Activated CD4-positive, alpha-beta T cell treated with anti-CD3 and anti-CD28 coated beads, Interleukin-2, amount 10 ng/mL, durations not matched to agents 24 days and 14 days (primary cell): Measurements from ENCODE around the gene ABR. TPM values are rescaled to one million over a fixed set of nuclear protein-coding genes. Genes with fewer than 3 reads are reported as not detected.

ENCODE experiments used
- DNase-seq: peaks from one replicate; pipeline ENCODE4 v3.0.0; 2022
- H3K27ac Mint-ChIP-seq: one replicate; pipeline ENCODE4 v1.8.0; 2022; ENCODE audit warnings: mild to moderate bottlenecking, mixed read lengths
- H3K27me3 Mint-ChIP-seq: one replicate; pipeline ENCODE4 v1.8.0; 2022; ENCODE audit warnings: mixed read lengths
- H3K36me3 Mint-ChIP-seq: one replicate; pipeline ENCODE4 v1.8.0; 2022; ENCODE audit warnings: low read depth, mild to moderate bottlenecking, mixed read lengths
- H3K4me1 Mint-ChIP-seq: one replicate; pipeline ENCODE4 v1.8.0; 2021; ENCODE audit warnings: mixed read lengths
- H3K4me3 Mint-ChIP-seq: one replicate; pipeline ENCODE4 v1.8.0; 2022; ENCODE audit warnings: mild to moderate bottlenecking, moderate library complexity, mixed read lengths
- H3K9me3 Mint-ChIP-seq: one replicate; pipeline ENCODE4 v1.8.0; 2021; ENCODE audit warnings: mixed read lengths
- intact Hi-C: fragments of 100-400 bp; cut with micrococcal nuclease; formaldehyde crosslinking; loops from one replicate; pipeline ENCODE4 v1.15.1; 2023
- total RNA-seq: library from RNA; stranded (reverse); gene quantifications from 2 replicates; pipeline ENCODE4 v1.2.3, GENCODE V29; 2022

ABR gene
- total RNA-seq, 1 donor from 2014 or later = 58.9 TPM

DNA sequence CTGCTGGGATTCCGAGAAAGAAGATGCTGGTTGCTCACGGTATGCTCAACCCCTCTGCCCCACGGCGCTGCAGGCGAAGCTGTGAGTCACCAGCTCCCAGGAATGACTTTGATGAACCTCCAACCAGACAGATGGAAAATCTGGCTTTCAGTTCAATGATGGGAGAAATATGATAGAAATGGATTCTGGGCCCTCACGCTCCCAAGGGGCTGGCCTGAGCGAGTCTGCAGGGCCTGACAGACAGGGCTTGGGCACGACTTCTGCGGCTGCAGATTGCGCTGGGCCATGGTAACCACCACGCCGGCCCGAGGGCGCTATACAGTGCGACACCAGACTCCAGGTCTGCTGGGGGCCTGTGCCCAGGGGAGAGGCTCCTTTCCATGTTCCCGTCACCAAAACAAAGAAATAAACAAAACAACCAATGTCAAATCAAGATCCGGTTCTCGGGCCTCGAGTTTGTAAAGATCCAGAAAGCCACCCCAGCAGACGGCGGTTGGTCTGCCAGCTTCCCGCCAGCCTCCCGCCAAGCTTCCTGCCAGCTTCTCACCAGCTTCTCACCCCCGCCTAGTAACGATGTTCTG, 11.1 kb upstream of the ABR start:
- no peak overlapping the region for H3K27ac Mint-ChIP-seq
- peaks cover 6% of the 10 kb centered on the region for H3K27me3 Mint-ChIP-seq
- intact Hi-C loops = no loop called here
- no peaks in the 10 kb centered on the region for H3K36me3 Mint-ChIP-seq
- H3K4me3 Mint-ChIP-seq = no peak overlapping the region
- no peak for DNase-seq
- H3K4me1 Mint-ChIP-seq = peaks cover 2% of the 10 kb centered on the region
- no peaks in the 10 kb centered on the region for H3K9me3 Mint-ChIP-seq

DNA sequence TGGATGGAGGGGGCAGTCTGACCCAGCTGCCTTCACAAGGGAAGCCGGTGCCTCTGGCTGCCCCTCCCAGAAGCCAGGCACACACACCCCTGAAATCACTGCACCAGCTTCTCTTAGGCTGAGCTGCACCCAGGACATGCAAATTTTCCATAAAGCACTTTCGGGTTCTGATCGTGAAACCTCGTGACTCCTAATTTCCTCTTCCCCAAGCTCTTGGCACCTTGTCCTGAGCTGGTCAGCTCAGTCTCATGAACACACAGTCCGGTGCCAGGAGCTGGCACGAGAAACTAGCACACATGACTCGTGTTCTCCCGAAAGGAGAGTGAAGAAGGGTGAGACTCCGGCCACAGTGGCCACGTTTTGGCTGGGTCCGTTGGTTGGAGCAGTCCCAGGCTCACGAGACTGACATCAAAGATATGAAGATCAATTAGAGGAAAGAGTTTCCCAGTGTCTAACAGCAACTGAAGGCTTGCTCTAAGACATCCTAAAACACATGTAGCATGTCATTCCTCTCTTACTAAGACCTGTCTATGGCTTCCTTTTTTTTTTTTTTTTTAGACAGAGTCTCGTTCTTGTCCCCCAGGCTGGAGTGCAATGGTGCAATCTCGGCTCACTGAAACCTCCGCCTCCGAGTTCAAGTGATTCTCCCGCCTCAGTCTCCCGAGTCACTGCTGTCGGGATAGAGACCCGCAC, 9.2 kb upstream of the ABR start:
- Mint-ChIP-seq H3K4me1 (peaks cover 2% of the 10 kb centered on the region), H3K4me3 (no peak overlapping the region), H3K27ac (no peak overlapping the region), H3K36me3 (no peaks in the 10 kb centered on the region), H3K9me3 (no peaks in the 10 kb centered on the region), H3K27me3 (peaks cover 9% of the 10 kb centered on the region)
- intact Hi-C loops = loop anchor here (10.0 kb wide), 1 partner anchor 134 kb away; no protein-coding TSS in a partner anchor
- no peak for DNase-seq

DNA sequence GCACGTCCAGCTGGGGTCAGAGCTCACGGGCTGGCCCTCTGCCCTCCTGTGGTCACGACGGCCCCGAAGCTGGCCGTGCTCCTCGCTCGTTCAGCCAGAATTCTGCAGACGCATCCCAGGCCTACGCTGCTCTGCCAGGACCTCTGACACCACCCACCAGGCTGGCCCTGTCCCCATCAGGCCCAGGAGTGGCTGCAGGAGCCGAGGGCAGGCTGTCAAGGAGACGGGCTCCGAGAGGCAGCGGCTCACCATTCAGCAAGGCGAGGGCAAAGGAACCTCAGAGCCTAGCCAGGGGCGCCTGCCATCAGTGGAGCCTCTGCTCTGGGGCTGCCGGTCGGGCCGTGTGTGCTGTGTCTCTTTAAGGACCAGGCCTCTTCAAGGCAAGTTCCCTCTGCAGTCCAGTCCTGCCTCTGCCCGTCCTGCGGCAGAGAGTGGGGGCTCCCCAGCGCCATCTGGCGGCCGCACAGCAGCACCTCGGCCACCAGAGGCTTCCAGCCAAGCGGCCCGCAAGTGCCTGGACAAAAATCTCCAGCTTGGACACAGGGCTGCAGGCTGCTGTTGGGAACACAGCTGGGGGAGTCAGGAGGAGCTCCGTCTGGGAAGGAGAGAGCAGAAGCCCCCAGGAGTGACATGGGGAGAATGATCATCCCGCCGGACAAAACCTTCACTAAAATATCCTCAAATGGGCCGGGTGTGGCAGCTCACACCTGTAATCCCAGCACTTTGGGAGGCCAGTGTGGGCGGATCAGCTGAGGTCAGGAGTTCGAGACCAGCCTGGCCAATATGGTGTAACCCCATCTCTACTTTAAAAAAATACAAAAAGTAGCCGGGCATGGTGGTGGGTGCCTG, 7.4 kb upstream of the ABR start:
- H3K4me1 Mint-ChIP-seq = peaks cover 5% of the 10 kb centered on the region
- peaks cover 9% of the 10 kb centered on the region for H3K27me3 Mint-ChIP-seq
- H3K9me3 Mint-ChIP-seq = no peaks in the 10 kb centered on the region
- no peak overlapping the region for H3K27ac Mint-ChIP-seq
- intact Hi-C loops = loop anchor here (1.0 to 10.0 kb wide), 2 partner anchors 64 to 132 kb away; no protein-coding TSS in a partner anchor
- no peaks in the 10 kb centered on the region for H3K36me3 Mint-ChIP-seq
- H3K4me3 Mint-ChIP-seq = no peak overlapping the region
- peak; percentile 93 for DNase-seq

DNA sequence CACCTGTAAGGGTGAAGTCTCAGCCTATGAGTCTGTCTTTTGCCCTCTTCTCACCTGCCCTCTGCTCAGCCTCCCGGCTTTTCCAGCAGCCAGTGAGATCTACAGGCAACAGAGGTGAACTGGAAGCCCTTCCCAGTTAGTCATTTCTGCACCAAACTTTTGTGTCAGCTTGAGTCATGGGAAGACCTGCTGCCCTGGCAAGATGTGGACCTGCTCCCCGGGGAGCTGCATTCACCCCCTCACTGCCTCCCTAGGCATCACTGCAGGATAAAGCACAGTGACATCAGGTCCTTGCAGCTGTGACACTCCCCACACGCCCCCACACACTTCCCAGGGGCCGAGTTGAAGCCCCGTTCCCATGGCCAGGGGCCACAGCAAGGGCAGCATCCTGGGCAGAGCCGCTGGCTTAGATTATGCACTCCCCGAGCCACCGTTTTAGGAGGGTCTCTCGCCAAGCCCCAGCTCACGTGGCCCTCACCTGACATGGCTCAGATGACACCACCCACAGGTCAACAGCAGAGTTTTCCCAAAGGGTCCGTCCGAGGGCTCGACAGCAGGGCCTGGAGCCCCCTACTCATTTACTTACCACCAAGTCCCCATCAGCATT, 6.5 kb upstream of the ABR start:
- no peaks in the 10 kb centered on the region for H3K9me3 Mint-ChIP-seq
- no peaks in the 10 kb centered on the region for H3K36me3 Mint-ChIP-seq
- H3K4me1 Mint-ChIP-seq = peaks cover 5% of the 10 kb centered on the region
- H3K27ac Mint-ChIP-seq = no peak overlapping the region
- DNase-seq = no peak
- H3K27me3 Mint-ChIP-seq = peaks cover 14% of the 10 kb centered on the region
- intact Hi-C loops = loop anchor here (10.0 kb wide), 1 partner anchor 132 kb away; no protein-coding TSS in a partner anchor
- no peak overlapping the region for H3K4me3 Mint-ChIP-seq

DNA sequence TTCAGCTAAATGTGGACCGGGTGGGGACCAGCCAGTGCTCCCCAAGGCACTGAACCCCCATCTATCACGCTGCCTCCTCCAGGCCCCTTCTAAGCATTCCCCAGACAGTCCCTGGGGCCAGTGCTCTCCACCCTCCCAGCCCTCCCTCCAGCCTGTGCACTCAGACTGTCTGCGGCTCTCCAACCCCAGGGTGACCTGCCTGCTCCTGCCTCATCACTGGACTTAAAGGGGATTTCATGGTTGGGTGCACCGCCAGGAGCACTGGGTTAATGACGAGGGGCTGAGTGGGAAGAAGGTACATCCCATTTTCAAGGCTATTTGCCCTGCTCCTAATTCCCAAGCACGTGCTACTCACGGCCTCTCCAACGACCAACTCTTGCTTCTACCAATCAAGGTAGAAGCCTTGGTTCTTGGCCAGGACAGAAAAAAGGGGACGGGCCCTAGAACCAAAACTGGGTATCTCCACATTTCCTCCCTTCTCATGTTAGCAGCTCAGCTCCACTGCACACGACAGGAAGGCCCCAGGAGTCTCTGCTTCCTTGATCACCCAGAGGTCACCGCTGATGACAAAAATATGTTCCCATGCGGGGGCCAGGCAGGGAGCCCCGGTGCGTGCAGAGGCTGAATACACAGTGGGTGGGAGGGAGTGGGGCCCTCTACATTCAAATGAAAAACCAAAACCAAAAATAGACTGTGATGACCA, 3.5 kb upstream of the ABR start:
- Mint-ChIP-seq H3K36me3 (no peaks in the 10 kb centered on the region), H3K27ac (no peak overlapping the region), H3K9me3 (no peaks in the 10 kb centered on the region), H3K4me1 (peaks cover 5% of the 10 kb centered on the region), H3K4me3 (no peak overlapping the region), H3K27me3 (peaks cover 19% of the 10 kb centered on the region)
- intact Hi-C loops = loop anchor here (10.0 kb wide), 1 partner anchor 129 kb away; no protein-coding TSS in a partner anchor
- DNase-seq = peak; percentile 67

DNA sequence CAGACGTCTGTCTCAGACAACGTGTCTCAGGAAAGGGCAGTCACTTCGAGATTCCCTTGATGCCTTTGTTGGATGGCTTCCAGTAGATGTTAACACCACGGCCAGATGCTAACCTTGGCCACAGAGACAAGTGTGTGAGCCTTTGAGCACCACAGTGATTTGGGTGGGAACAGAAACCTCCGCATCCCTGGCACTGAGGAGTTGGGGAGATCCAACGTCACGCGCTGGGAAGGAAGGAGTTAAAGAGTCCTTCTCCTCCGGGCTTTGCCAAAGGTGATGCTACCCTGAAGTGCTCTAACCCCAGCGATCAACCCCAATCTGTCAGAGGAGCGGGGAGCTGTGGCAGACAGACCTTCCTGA, 3.0 kb upstream of the ABR start:
- H3K4me1 Mint-ChIP-seq = peaks cover 6% of the 10 kb centered on the region
- H3K36me3 Mint-ChIP-seq = no peaks in the 10 kb centered on the region
- H3K27me3 Mint-ChIP-seq = peaks cover 24% of the 10 kb centered on the region
- no peak overlapping the region for H3K4me3 Mint-ChIP-seq
- H3K27ac Mint-ChIP-seq = no peak overlapping the region
- DNase-seq = no peak
- H3K9me3 Mint-ChIP-seq = no peaks in the 10 kb centered on the region
- intact Hi-C loops = loop anchor here (10.0 kb wide), 1 partner anchor 128 kb away; no protein-coding TSS in a partner anchor

DNA sequence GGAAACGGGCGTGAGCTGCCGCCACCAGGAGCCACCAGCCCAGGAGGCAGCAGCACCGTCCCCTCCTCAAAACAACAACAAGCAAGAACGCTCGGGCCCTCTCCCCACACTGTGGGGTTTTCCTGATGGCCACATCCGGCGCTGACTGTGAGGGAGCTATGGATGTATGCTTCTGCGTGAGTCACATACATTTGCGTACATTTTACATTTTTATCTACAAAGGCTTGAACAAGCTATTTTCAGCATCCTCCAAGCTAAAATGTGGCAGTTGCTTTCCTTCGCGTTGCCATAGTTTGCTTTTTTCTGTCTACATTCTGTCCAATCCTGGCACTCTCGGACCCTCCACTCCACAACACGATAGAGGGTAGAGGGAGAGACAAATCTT, 2.0 kb upstream of the ABR start:
- no peaks in the 10 kb centered on the region for H3K9me3 Mint-ChIP-seq
- H3K4me1 Mint-ChIP-seq = peaks cover 5% of the 10 kb centered on the region
- H3K4me3 Mint-ChIP-seq = no peak overlapping the region
- H3K36me3 Mint-ChIP-seq = no peaks in the 10 kb centered on the region
- H3K27ac Mint-ChIP-seq = no peak overlapping the region
- DNase-seq = no peak
- intact Hi-C loops = loop anchor here (10.0 kb wide), 1 partner anchor 127 kb away; no protein-coding TSS in a partner anchor
- peaks cover 26% of the 10 kb centered on the region for H3K27me3 Mint-ChIP-seq

DNA sequence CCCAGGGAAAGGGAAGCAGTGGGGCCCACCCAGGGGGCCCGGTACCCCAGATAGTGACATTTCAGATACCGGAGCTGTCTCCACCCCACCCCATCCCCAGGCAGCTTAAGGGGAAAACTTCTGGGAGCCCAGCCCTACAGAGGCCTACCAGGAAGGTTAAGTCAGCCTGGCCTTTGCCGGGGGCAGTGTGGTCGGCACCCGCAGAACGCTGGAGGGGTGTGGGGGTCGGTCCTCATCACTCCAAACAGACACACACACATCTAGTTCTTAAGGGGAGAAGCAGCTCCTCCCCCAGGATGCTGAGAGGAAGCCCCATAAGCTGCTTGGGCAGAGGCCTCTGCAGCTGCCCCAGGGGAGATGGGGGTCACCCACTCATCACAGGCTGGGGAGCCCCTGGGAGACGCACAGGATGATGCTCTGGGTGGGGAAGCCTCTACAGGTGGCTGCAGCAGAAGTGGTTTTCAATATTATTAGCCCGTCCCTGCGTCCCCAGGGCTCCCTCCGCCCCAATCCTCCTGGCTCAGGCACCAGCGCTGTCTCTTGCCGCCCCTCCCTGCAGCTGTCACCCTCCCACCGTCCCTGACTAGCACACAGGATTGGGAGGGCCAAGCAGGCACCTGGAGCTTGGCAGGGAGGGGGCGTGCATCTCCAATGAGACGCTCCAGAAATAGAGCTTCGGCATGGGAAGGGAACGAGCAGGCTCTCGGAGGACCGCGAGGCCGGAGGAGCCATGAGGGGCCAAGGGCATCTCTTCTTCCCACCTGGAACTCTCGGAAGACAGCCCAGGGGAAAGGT, 1.4 kb upstream of the ABR start:
- Mint-ChIP-seq H3K27me3 (peaks cover 26% of the 10 kb centered on the region), H3K36me3 (no peaks in the 10 kb centered on the region), H3K4me3 (no peak overlapping the region), H3K27ac (no peak overlapping the region), H3K9me3 (no peaks in the 10 kb centered on the region), H3K4me1 (peaks cover 5% of the 10 kb centered on the region)
- intact Hi-C loops = loop anchor here (10.0 kb wide), 1 partner anchor 126 kb away; no protein-coding TSS in a partner anchor
- no peak for DNase-seq

DNA sequence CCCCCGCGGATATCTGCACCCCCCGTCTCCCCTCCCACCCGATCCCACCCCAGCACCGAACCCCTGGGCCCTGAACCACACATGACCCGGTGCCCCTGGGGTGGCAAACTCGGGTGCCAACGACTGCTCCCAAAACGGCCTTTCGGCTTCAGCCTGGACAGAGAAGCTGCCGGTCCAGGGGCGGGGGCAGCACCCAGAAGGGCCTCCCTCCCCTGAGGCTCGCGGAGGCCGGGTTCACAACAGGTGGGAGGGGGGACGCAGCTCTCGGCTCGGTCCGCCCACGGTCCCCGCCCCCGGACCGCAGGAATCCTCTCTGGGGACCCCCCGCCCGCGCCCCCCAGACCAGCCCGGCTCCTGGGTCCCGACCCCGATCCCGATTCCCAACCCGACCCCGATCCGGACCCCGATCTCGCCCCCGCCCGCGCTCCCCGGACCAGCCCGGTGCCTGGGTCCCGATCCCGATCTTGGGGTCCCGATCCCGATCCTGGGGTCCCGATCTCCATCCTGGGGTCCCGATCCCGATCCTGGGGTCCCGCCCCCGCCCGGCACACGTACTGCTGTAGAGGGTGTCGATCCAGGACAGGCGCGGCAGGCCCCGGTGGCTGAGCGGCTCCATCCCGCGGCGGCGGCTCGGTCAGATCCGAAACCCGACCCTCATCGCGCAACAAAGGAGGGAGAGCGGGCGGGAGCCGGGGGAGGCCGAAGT, 516 bp downstream of the ABR start:
- H3K27me3 Mint-ChIP-seq = peaks cover 23% of the 10 kb centered on the region
- H3K4me3 Mint-ChIP-seq = peak overlapping the region; percentile 72
- peaks cover 5% of the 10 kb centered on the region for H3K4me1 Mint-ChIP-seq
- intact Hi-C loops = no loop called here
- H3K9me3 Mint-ChIP-seq = no peaks in the 10 kb centered on the region
- H3K36me3 Mint-ChIP-seq = no peaks in the 10 kb centered on the region
- DNase-seq = peak; percentile 70
- no peak overlapping the region for H3K27ac Mint-ChIP-seq

DNA sequence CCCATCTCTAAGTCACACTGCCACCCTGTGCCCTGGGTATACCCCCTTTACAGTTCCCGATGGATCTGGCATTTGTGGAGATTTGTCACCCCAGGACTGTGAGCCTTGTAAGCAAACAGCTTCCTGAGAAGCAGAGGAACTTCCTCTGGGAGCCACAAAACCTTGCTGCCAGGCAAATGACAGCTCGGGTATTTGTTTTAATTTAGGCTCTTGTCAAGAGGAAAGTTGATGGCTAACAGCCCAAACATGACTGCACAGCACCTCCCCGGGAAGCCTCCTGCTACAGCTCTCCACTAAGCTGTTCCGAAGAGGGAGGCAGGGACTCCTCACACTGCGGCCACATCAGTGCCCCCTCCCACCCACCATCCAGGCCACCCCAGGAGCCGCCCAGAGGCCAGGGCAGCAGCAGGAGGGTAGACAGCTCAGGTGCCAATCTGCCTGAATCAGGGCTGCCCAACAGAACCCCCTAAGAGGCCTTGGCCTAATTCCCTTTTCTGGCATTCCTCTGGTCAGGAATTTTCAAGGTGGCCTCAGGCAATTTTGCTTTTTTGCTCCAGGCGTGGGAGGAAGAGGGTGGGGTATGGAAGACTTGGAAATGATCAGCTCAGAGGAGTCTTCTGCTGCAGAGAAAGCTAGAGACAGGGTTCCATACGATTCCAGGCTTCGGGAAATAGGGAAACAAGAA, 2.6 kb downstream of the ABR start:
- Mint-ChIP-seq H3K36me3 (no peaks in the 10 kb centered on the region), H3K27me3 (peaks cover 23% of the 10 kb centered on the region), H3K27ac (no peak overlapping the region), H3K9me3 (no peaks in the 10 kb centered on the region), H3K4me1 (peaks cover 2% of the 10 kb centered on the region), H3K4me3 (no peak overlapping the region)
- DNase-seq = no peak
- intact Hi-C loops = no loop called here

DNA sequence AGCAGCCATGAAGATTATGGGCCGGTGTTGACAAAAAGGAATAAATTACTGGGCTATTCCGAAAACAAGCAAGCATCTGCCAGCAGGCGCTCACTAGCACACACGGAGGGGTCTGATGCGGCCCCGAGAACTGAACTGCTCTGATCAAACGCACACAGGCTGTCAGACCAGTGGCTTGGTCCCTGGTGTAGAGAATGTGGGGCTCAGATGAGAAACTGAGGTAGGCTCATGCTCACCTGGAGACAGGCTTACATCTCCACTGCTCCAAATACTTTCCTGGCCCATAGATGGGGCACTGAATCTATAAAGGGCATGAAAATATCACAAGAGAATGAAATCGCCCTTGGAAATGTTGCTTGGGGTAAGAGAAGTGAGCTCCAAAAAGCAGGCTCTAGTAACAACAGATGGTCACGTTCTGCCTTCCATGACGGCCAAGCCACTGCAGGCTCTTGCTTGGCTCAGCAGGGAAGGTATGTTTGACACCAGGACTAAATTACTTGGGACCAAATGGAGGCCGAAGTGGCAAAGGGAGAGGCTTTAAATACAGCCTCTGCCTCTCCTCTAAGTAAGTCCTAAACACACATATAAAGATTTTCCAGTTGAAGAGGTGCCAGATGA, 5.4 kb downstream of the ABR start:
- intact Hi-C loops = no loop called here
- Mint-ChIP-seq H3K36me3 (no peaks in the 10 kb centered on the region), H3K9me3 (no peaks in the 10 kb centered on the region), H3K4me1 (peaks cover 2% of the 10 kb centered on the region), H3K27ac (no peak overlapping the region), H3K4me3 (no peak overlapping the region), H3K27me3 (peaks cover 14% of the 10 kb centered on the region)
- DNase-seq = no peak
